Activated naive CD4-positive, alpha-beta T cell treated with anti-CD3 and anti-CD28 coated beads, Interleukin-2, amount 50 U/mL, for 16 hours (primary cell): ENCODE data around the gene NUP98.
"Not testable (repeated sequence)": the region's sequence is repeated elsewhere in the genome, so short reads cannot be mapped to it uniquely, and the experiment has no call there.

Source experiments
- DNase-seq: peaks from one replicate; pipeline ENCODE4 v3.0.0-alpha.2; 2020

NUP98 gene

GRCh38 chr11:3666023-3666530 lies 131.3 kb downstream of the NUP98 start:
- no peak for DNase-seq

GRCh38 chr11:3665336-3666022 lies 131.9 kb downstream of the NUP98 start:
- DNase-seq: no peak

- DNase-seq: no peak
Measured at GRCh38 chr11:3664032-3664630, 133.2 kb downstream of the NUP98 start.

GRCh38 chr11:3662856-3663255 lies 134.5 kb downstream of the NUP98 start:
- no peak for DNase-seq

- DNase-seq: no peak
Measured at GRCh38 chr11:3660960-3661359, 136.4 kb downstream of the NUP98 start.

- DNase-seq: no peak
Measured at GRCh38 chr11:3659595-3660515, 137.5 kb downstream of the NUP98 start.

- DNase-seq: no peak
Measured at GRCh38 chr11:3658252-3658651, 139.1 kb downstream of the NUP98 start.

- not testable (repeated sequence) for DNase-seq
Measured at GRCh38 chr11:3657331-3657730, 140.0 kb downstream of the NUP98 start.

GRCh38 chr11:3655547-3655946 lies 141.8 kb downstream of the NUP98 start:
- no peak for DNase-seq

GRCh38 chr11:3652514-3652913 lies 144.8 kb downstream of the NUP98 start:
- DNase-seq: not testable (repeated sequence)

- not testable (repeated sequence) for DNase-seq
Measured at GRCh38 chr11:3649374-3649773, 148.0 kb downstream of the NUP98 start.

- not testable (repeated sequence) for DNase-seq
Measured at GRCh38 chr11:3648843-3649242, 148.5 kb downstream of the NUP98 start.

- no peak for DNase-seq
Measured at GRCh38 chr11:3645552-3645951, 151.8 kb downstream of the NUP98 start.

- no peak for DNase-seq
Measured at GRCh38 chr11:3644817-3645235, 152.5 kb downstream of the NUP98 start, which contains the start of gene ART1. TSS of gene ART1 (plus strand) at chr11:3645128. CDS start at chr11:3659214, 14,086 bp downstream.

- DNase-seq: not testable (repeated sequence)
Measured at GRCh38 chr11:3643102-3643546, 154.2 kb downstream of the NUP98 start.

- DNase-seq: peak; percentile 83
Measured at GRCh38 chr11:3642071-3642951, 155.0 kb downstream of the NUP98 start.

GRCh38 chr11:3641701-3642070 lies 155.7 kb downstream of the NUP98 start, which contains the start of gene ART5:
TSS of gene ART5 (minus strand) at chr11:3641992. CDS start at chr11:3641862, 130 bp downstream.
- no peak for DNase-seq

GRCh38 chr11:3641191-3641590 lies 156.2 kb downstream of the NUP98 start:
- DNase-seq: no peak

- DNase-seq: no peak
Measured at GRCh38 chr11:3639841-3640240, 157.5 kb downstream of the NUP98 start.

GRCh38 chr11:3638513-3638912 lies 158.8 kb downstream of the NUP98 start:
- DNase-seq: no peak

- DNase-seq: no peak
Measured at GRCh38 chr11:3637201-3637600, 160.2 kb downstream of the NUP98 start.
